Measurements from ENCODE around the gene CHPT1. TPM values are rescaled to one million over a fixed set of nuclear protein-coding genes. Genes with fewer than 3 reads are reported as not detected.

The CHPT1 gene
- polyA plus RNA-seq, 1 donor from 2014 or later: 20.5 TPM

GRCh38 chr12:101743724-101744472 is 46.5 kb downstream of the CHPT1 start:
- no peaks in the 10 kb centered on the region for H4K20me1 ChIP-seq (ENCODE audit: insufficient read depth)
- H3K79me2 ChIP-seq (replicated peaks; ENCODE audit: insufficient read depth, low read length): no peaks in the 10 kb centered on the region
- H2AFZ ChIP-seq (ENCODE audit: low read depth, low read length): no peak overlapping the region
- no peak overlapping the region for H3K4me3 ChIP-seq (ENCODE audit: low read length)
- H3K9me3 ChIP-seq (ENCODE audit: low read length): no peaks in the 10 kb centered on the region
- no peaks in the 10 kb centered on the region for H3K27me3 ChIP-seq (ENCODE audit: insufficient read depth, low read depth, low read length)
- no peak overlapping the region for H3K9ac ChIP-seq (ENCODE audit: low read length)
- H3F3A ChIP-seq (ENCODE audit: insufficient read depth, low read length, poor library complexity, severe bottlenecking): no peaks in the 10 kb centered on the region
- peaks cover 6% of the 10 kb centered on the region for H3K36me3 ChIP-seq (ENCODE audit: insufficient read depth, low read length)
- no peaks in the 10 kb centered on the region for H3K9me2 ChIP-seq (ENCODE audit: insufficient read depth, low read length)
- no peak overlapping the region for H3K27ac ChIP-seq (ENCODE audit: low read length)
- TF ChIP-seq MXI1 (conservative IDR thresholded peaks at IDR 0.05; ENCODE audit: poor library complexity, severe bottlenecking) (no peak), REST (IDR thresholded peaks at IDR 0.05; ENCODE audit: borderline replicate concordance) (no peak), EP300 (conservative IDR thresholded peaks at IDR 0.05; ENCODE audit: poor library complexity, severe bottlenecking) (no peak), CTCF (IDR thresholded peaks at IDR 0.05; ENCODE audit: poor library complexity, severe bottlenecking) (no peak), EZH2 (IDR thresholded peaks at IDR 0.05; ENCODE audit: borderline replicate concordance, insufficient read depth, low read length, poor library complexity, severe bottlenecking) (no peak), POLR2AphosphoS5 (IDR thresholded peaks at IDR 0.05) (no peak), SMC3 (conservative IDR thresholded peaks at IDR 0.05; ENCODE audit: poor library complexity) (no peak), TAF1 (IDR thresholded peaks at IDR 0.05; ENCODE audit: low read depth) (no peak), RAD21 (conservative IDR thresholded peaks at IDR 0.05) (no peak)
- H3K4me2 ChIP-seq (ENCODE audit: low read length): no peak overlapping the region

DNA sequence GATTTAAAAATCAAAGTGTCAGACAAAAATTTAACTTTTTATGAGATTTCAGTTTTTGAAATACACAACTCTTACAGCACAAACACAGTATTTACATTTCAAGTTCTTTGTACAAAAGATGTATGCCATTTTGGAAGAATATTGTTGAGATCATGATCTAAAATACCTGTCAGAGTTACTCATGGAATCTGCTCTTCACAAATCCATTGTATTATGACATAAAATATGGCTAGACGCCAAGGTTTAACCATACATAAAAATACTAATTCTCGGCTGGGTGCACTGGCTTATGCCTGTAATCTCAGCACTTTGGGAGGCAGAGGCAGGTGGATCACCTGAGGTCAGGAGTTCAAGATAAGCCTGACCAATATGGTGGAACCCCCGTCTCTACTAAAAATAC is 48.0 kb downstream of the CHPT1 start:
- Histone ChIP-seq H3K4me2 (ENCODE audit: low read length) (no peak overlapping the region), H3K9me2 (ENCODE audit: insufficient read depth, low read length) (no peaks in the 10 kb centered on the region), H3K79me2 (replicated peaks; ENCODE audit: insufficient read depth, low read length) (no peaks in the 10 kb centered on the region), H4K20me1 (ENCODE audit: insufficient read depth) (no peaks in the 10 kb centered on the region), H3K27me3 (ENCODE audit: insufficient read depth, low read depth, low read length) (no peaks in the 10 kb centered on the region), H3K9ac (ENCODE audit: low read length) (no peak overlapping the region), H3K27ac (ENCODE audit: low read length) (no peak overlapping the region), H3K9me3 (ENCODE audit: low read length) (no peaks in the 10 kb centered on the region), H2AFZ (ENCODE audit: low read depth, low read length) (no peak overlapping the region), H3K4me3 (ENCODE audit: low read length) (no peak overlapping the region), H3K36me3 (ENCODE audit: insufficient read depth, low read length) (peaks cover 5% of the 10 kb centered on the region), H3F3A (ENCODE audit: insufficient read depth, low read length, poor library complexity, severe bottlenecking) (no peaks in the 10 kb centered on the region)
- no peak for TF ChIP-seq EP300 (conservative IDR thresholded peaks at IDR 0.05; ENCODE audit: poor library complexity, severe bottlenecking)
- TF ChIP-seq POLR2AphosphoS5 (IDR thresholded peaks at IDR 0.05): no peak
- TF ChIP-seq MXI1 (conservative IDR thresholded peaks at IDR 0.05; ENCODE audit: poor library complexity, severe bottlenecking): no peak
- TF ChIP-seq RAD21 (conservative IDR thresholded peaks at IDR 0.05): no peak
- no peak for TF ChIP-seq TAF1 (IDR thresholded peaks at IDR 0.05; ENCODE audit: low read depth)
- TF ChIP-seq SMC3 (conservative IDR thresholded peaks at IDR 0.05; ENCODE audit: poor library complexity): no peak
- no peak for TF ChIP-seq REST (IDR thresholded peaks at IDR 0.05; ENCODE audit: borderline replicate concordance)
- no peak for TF ChIP-seq CTCF (IDR thresholded peaks at IDR 0.05; ENCODE audit: poor library complexity, severe bottlenecking)
- TF ChIP-seq EZH2 (IDR thresholded peaks at IDR 0.05; ENCODE audit: borderline replicate concordance, insufficient read depth, low read length, poor library complexity, severe bottlenecking): no peak
